Thymus (tissue), 11 donors: ENCODE data around the gene LCLAT1. TPM values are rescaled to one million over a fixed set of nuclear protein-coding genes. Genes with fewer than 3 reads are reported as not detected.
"Not testable (repeated sequence)": the region's sequence is repeated elsewhere in the genome, so short reads cannot be mapped to it uniquely, and the experiment has no call there.

Source experiments
- DNase-seq, 9 donors: peaks; one replicate each; pipeline ENCODE4 v3.0.0-alpha.2; 2013; ENCODE audit warnings: low spot score in 9 of 9, low read depth in 6 of 9, missing footprints in 1 of 9
- H3K27ac ChIP-seq, 2 donors: one replicate each; pipeline ENCODE4 v1.5.1; 2013; ENCODE audit warnings: control low read depth in 1 of 2, low read depth in 1 of 2, low read length in 1 of 2, mild to moderate bottlenecking in 1 of 2, moderate library complexity in 1 of 2
- H3K27me3 ChIP-seq, 2 donors: one replicate each; pipeline ENCODE4 v1.5.1; 2013; ENCODE audit warnings: low read length in 1 of 2; ENCODE audit not compliant: control insufficient read depth in 2 of 2, insufficient read depth in 1 of 2
- H3K36me3 ChIP-seq, 2 donors: one replicate each; pipeline ENCODE4 v1.5.1; 2013; ENCODE audit warnings: low read length in 1 of 2, mild to moderate bottlenecking in 1 of 2, moderate library complexity in 1 of 2; ENCODE audit not compliant: control insufficient read depth in 2 of 2, insufficient read depth in 2 of 2
- H3K4me1 ChIP-seq, 2 donors: one replicate each; pipeline ENCODE4 v1.5.1; 2013; ENCODE audit warnings: low read length in 2 of 2; ENCODE audit not compliant: control insufficient read depth in 2 of 2, insufficient read depth in 2 of 2
- H3K4me3 ChIP-seq, 2 donors: one replicate each; pipeline ENCODE4 v1.5.1; 2013; ENCODE audit warnings: low read length in 2 of 2, control low read depth in 1 of 2, mild to moderate bottlenecking in 1 of 2
- H3K9me3 ChIP-seq, 2 donors: one replicate each; pipeline ENCODE4 v1.5.1; 2013; ENCODE audit warnings: low read length in 1 of 2, mild to moderate bottlenecking in 1 of 2; ENCODE audit not compliant: control insufficient read depth in 2 of 2, insufficient read depth in 1 of 2
- WGBS: extraction: QIAGEN DNeasy Blood & Tissue Kit; methylation state at CpG from one replicate; pipeline ENCODE4 v1.1.7; 2013; 5-methylcytosine and 5-hydroxymethylcytosine counted together
- polyA plus RNA-seq: library from polyadenylated mRNA; stranded (reverse); fragments of 200-250 nt; gene quantifications from one replicate; pipeline ENCODE4 v1.2.3, GENCODE V29; 2013
- total RNA-seq: library from RNA; stranded (reverse); fragments of 120-200 nt; gene quantifications from one replicate; pipeline ENCODE4 v1.2.4, GENCODE V29; 2013
- donor health status: healthy.

The LCLAT1 gene
- total and polyA plus RNA-seq, 2 donors, result 5.0 to 12.9 TPM

DNA sequence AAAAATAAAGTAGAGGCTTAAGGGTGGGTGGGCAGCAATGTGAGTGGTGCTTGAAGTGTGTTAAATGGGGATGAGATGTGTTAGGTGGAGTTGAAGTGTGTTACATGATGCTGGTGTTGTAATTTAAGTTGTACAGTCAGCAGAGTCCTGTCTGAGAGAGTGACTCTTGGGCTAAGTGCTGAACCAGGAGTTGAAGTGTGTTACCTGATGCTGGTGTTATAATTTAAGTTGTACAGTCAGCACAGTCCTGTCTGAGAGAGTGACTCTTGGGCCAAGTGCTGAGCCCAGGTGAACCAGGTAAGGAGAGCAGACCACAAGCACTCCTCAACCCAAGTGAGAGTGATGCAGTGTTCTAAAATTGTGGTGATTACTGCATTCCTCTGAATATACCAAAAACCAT is 40.6 kb downstream of the LCLAT1 start:
- Histone ChIP-seq H3K27ac (peak overlapping the region in 1 of 2 donors; percentile 15), H3K27me3 (no peaks in the 10 kb centered on the region), H3K36me3 (no peaks in the 10 kb centered on the region), H3K4me3 (no peak overlapping the region), H3K9me3 (no peaks in the 10 kb centered on the region), H3K4me1 (no peaks in the 10 kb centered on the region)
- DNase-seq, result no peak

- no peaks in the 10 kb centered on the region for H3K9me3 ChIP-seq
- H3K4me3 ChIP-seq, result no peak overlapping the region
- H3K36me3 ChIP-seq, result no peaks in the 10 kb centered on the region
- WGBS, result 100% methylated on average over 1 of the region's 1 CpG
- no peaks in the 10 kb centered on the region for H3K27me3 ChIP-seq
- H3K4me1 ChIP-seq, result no peaks in the 10 kb centered on the region
- H3K27ac ChIP-seq, result peak overlapping the region in 1 of 2 donors; percentile 15
- DNase-seq, result no peak
These were observed 41.1 kb downstream of the LCLAT1 start for GRCh38 chr2:30488012-30488659.

GRCh38 chr2:30491225-30491624 is 44.2 kb downstream of the LCLAT1 start:
- DNase-seq, result no peak
- no peaks in the 10 kb centered on the region for H3K27me3 ChIP-seq
- no peaks in the 10 kb centered on the region for H3K4me1 ChIP-seq
- H3K36me3 ChIP-seq, result no peaks in the 10 kb centered on the region
- WGBS, result 94% methylated on average over 1 of the region's 1 CpG
- no peaks in the 10 kb centered on the region for H3K9me3 ChIP-seq
- H3K27ac ChIP-seq, result no peak overlapping the region
- no peak overlapping the region for H3K4me3 ChIP-seq

GRCh38 chr2:30492185-30492584 is 45.1 kb downstream of the LCLAT1 start:
- WGBS, result 98% methylated on average over 1 of the region's 1 CpG

GRCh38 chr2:30492619-30493018 is 45.6 kb downstream of the LCLAT1 start:
- H3K4me1 ChIP-seq, result no peaks in the 10 kb centered on the region
- DNase-seq, result no peak
- no peaks in the 10 kb centered on the region for H3K9me3 ChIP-seq
- 95% methylated on average over 1 of the region's 1 CpG for WGBS
- H3K27me3 ChIP-seq, result no peaks in the 10 kb centered on the region
- no peak overlapping the region for H3K27ac ChIP-seq
- H3K4me3 ChIP-seq, result no peak overlapping the region
- no peaks in the 10 kb centered on the region for H3K36me3 ChIP-seq

More at GRCh38 chr2:30492185-30492584, 45.1 kb downstream of the LCLAT1 start:
- DNase-seq, result no peak
- H3K27ac ChIP-seq, result no peak overlapping the region
- no peak overlapping the region for H3K4me3 ChIP-seq
- no peaks in the 10 kb centered on the region for H3K27me3 ChIP-seq
- H3K9me3 ChIP-seq, result no peaks in the 10 kb centered on the region
- no peaks in the 10 kb centered on the region for H3K36me3 ChIP-seq
- no peaks in the 10 kb centered on the region for H3K4me1 ChIP-seq

DNA sequence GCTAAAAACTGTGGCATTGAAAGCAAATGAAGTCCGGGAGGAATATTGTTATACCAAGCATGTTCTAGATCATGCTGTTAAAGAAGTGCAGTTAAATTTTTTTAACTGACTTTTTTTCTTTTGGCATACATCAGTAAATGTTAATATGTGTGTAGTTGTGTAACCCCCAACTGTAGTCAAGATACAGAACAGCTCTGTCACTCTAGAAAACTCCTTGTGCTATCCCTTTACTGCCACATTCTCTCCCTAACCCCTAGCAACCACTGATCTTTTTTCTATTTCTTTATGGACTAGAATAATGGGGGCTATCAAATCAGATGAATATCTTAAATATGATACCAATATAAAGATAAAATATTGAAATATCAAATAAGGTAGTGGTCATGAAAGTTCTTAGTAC is 46.4 kb downstream of the LCLAT1 start:
- 99% methylated on average over 1 of the region's 1 CpG for whole genome bisulfite sequencing
- Histone ChIP-seq H3K4me1 (no peaks in the 10 kb centered on the region), H3K9me3 (peaks cover 2 to 6% of the 10 kb centered on the region in 2 donors), H3K27ac (no peak overlapping the region), H3K36me3 (no peaks in the 10 kb centered on the region), H3K27me3 (no peaks in the 10 kb centered on the region), H3K4me3 (no peak overlapping the region)
- DNase-seq, result no peak

DNA sequence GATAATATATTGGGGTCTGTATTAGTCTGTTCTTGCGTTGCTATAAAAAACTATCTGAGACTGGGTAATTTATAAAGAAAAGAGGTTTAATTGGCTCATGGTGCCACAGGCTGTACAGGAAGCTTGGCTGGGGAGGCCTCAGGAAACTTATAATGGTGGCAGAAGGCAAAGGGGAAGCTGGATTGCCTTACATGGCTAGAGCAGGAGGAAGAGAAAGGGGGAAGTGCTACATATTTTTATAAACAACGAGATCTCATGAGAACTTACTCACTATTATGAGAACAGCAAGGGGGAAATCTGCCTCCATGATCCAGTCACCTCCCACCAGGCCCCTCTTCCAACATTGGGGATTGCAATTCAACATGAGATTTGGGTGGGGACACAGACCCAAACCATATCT is 48.9 kb downstream of the LCLAT1 start:
- not testable (repeated sequence) for H3K36me3 ChIP-seq, H3K27me3 ChIP-seq, H3K4me1 ChIP-seq, DNase-seq, H3K27ac ChIP-seq, H3K4me3 ChIP-seq
- 65% methylated on average over 2 of the region's 2 CpGs for WGBS
- H3K9me3 ChIP-seq, result peaks cover 4 to 13% of the 10 kb centered on the region in 2 donors

DNA sequence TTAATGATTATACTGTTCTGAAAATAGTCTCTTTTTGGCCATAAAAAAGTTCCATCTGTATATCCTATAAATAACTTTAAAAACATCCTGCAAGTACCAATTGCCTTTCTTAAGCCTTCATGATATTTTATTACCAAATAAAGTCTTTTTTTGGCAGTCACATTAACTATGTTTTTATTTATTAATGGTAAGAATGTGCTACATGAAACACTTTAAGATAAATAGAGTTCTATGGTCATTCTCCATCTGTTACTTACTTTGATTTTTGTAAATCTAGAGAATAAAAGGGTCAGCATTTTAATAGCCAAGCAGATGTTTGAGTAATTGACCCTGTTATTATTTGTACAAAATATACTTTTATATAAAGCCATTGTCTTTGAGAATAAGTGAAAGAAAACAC is 52.6 kb downstream of the LCLAT1 start:
- peaks cover 2 to 3% of the 10 kb centered on the region in 2 donors for H3K4me1 ChIP-seq
- peaks cover 2 to 4% of the 10 kb centered on the region in 2 donors for H3K36me3 ChIP-seq
- H3K27ac ChIP-seq, result no peak overlapping the region
- H3K9me3 ChIP-seq, result peaks cover 5 to 16% of the 10 kb centered on the region in 2 donors
- H3K4me3 ChIP-seq, result no peak overlapping the region
- DNase-seq, result no peak
- H3K27me3 ChIP-seq, result no peaks in the 10 kb centered on the region

- no peak overlapping the region for H3K4me3 ChIP-seq
These were observed 53.7 kb downstream of the LCLAT1 start for GRCh38 chr2:30500699-30501098.

More at GRCh38 chr2:30500699-30501098, 53.7 kb downstream of the LCLAT1 start:
- peaks cover 2 to 4% of the 10 kb centered on the region in 2 donors for H3K36me3 ChIP-seq
- H3K9me3 ChIP-seq, result peaks cover 5 to 16% of the 10 kb centered on the region in 2 donors
- no peaks in the 10 kb centered on the region for H3K27me3 ChIP-seq
- over 99% methylated on average over 6 of the region's 6 CpGs for WGBS
- DNase-seq, result no peak
- no peak overlapping the region for H3K27ac ChIP-seq
- peaks cover 2 to 3% of the 10 kb centered on the region in 2 donors for H3K4me1 ChIP-seq
